Retina (tissue), 1 donor: ENCODE results near the gene RHBDL1.

ENCODE experiments used
- DNase-seq: peaks from one replicate; pipeline ENCODE4 v3.0.0-alpha.2; 2016

The RHBDL1 gene

DNA sequence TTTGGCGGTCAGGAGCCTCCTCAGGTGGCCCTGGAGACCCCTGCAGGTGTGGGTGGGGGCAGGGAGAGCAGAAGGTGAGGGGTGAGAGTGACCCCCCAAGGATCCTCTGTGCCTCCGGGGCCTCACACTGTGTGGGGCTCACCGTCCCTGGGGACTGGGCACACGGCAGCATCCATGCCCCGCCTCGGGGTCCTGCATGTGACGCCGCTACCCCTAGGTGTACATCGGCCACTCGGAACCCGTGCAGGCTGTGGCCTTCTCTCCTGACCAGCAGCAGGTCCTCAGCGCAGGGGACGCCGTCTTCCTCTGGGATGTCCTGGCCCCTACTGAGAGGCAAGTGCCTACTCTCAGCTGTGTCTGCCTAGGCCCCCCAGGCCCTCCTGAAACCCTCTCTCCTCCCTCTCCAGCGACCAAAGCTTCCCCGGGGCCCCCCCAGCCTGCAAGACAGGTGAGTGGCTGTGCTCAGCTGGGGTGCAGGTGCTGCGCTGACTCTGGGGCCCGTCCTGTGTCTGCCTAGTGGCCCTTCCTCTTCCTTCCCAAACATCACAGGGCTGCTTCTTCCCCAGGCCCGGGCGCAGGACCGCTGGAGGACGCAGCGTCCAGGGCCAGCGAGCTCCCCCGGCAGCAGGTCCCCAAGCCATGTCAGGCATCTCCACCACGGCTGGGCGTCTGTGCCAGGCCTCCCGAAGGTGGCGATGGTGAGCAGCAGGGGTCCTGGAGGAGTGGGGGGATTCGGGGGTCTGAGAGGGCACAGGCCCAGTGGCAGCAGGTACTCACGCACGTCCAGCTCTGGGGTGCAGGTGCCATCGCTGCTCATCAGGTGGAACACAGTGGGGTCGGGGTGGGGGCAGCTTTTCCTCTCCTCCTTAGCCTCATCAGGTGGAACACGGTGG lies 16.5 kb upstream of the RHBDL1 start:
- no peak for DNase-seq

DNA sequence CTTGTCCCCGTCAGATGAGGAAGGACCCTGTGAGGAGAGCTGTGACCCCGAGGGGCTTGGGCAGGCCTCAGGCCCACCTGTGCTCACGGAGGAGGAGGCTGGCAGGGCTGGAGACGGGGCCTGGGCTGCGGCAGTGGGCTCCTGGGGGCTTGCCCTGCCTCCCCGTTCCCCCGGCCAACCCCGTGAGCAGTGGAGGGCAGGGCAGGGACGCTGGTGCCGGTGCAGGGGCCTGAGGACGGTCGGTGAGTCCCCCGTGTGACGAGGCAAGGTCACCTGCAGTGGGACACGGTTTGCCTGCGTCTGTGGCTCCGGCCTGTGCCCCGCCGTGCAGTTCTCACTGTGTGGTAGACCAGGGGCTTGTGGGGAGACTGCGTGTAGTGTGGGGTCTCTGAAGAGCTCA lies 15.9 kb upstream of the RHBDL1 start:
- DNase-seq, result no peak

DNA sequence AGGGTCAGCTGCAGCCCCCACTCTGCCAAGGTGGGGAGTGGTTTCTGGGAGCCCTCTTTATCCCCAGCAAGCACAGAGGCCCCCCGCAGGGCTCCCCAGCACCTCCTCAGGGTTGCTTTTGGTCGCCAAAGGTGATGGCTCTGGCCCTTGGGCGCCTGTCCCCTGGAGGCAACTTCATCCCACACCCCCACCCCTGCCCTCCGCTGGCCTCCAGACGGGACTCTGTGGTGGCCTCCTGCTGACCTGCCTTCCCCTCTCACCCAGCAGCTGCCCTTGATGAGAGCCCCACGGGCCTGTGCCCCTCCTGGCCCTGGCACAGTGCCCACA lies 15.4 kb upstream of the RHBDL1 start:
- no peak for DNase-seq

DNA sequence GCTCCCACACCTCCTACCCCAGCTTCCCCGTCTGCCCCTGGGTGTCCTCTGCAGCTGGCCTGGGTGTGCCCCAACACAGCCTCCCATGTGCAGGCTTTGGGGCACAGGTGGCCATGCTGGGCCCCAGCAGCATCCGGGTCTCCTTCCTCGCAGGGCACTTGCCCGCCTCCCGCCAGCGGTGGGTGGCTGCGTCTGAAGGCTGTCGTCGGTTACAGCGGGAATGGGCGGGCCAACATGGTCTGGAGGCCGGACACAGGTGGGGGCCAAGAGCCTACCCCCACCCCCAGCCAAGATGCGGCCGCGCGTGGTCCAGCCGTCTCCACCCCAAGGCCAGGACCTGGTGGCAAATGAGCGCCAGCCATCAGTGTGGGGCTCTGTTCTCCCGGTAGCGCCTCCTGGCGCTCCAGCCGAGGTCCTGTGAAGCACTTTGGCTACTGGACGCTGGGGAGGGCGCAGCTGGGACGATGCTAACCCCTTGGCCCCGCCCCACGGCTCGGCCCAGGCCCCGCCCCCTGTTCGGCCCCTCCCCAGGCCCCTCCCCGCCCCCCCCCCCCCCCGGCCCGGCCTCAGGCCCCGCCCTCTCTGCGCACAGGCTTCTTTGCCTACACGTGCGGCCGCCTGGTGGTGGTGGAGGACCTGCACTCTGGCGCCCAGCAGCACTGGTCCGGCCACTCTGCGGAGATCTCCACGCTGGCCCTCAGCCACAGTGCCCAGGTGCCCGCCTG lies 14.8 kb upstream of the RHBDL1 start:
- DNase-seq, result peak; percentile 85

DNA sequence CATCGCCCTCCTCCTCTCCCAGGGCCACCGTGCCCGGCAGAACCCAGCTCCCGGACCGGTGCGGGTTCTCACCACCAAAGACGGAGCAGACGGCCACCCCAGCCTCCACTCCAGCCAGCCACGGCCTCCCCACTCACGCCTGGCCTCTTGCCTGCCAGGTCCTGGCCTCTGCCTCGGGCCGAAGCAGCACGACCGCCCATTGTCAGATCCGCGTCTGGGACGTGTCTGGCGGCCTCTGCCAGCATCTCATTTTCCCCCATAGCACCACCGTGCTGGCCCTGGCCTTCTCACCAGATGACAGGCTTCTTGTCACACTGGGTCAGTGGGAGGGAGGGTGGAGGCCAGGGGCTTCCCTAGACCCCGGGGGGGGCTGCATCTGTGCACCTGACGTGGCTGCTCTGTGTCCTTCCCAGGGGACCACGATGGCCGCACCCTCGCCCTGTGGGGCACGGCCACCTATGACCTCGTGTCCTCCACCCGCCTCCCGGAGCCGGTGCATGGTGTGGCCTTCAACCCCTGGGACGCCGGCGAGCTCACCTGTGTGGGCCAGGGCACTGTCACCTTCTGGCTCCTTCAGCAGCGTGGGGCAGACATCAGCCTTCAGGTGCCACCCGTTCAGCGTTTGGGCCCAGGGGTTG lies 14.2 kb upstream of the RHBDL1 start:
- peak; percentile 69 for DNase-seq

DNA sequence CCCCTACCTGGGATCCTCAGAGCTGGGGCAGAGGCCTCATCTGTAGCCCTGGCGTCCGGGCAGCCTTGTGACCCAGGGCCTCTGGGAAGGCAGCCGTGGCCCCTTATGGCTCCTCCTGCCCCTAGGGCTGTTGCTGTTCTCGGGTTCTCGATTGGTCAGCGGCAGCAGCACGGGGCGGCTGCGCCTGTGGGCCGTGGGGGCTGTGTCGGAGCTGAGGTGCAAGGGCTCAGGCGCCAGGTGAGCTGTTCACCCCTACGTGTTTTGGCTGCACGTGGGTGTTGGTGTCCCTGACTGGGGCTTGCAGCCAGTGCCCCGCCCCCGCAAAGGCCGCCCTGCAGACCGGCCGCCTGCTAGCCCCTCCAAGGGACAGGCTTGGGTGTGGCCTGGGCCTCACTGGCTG lies 13.4 kb upstream of the RHBDL1 start:
- DNase-seq, result no peak

DNA sequence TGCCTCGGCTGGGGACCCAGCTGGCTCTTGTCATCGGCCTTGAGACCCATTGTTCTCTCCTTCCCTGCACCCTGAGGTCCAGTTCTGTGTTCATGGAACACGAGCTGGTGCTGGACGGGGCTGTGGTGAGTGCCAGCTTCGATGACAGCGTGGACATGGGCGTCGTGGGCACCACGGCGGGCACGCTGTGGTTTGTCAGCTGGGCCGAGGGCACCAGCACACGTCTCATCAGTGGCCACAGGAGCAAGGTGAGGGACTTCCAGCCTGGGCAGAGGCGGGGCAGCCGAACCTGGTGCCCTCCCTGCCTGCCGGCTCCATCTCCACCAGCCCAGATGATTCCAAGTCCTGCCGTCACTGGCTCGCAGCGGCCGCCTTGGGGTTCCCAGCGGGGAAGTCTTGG lies 12.9 kb upstream of the RHBDL1 start:
- DNase-seq, result no peak

DNA sequence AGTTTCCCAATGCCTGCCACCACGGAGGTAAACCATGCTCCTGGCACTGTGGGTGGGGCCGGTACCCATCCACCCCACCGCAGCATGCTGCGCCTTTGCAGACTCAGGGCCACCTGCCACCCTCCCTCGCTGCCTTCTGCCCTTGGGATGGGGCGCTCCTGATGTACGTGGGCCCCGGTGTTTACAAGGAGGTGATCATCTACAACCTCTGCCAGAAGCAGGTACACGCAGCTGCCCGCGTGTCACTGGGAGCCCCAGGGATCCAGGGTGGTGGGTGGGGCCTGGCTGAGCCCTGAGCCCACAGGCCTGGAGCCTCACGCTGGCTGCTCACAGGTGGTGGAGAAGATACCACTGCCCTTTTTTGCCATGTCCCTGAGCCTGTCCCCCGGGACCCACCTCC lies 8.9 kb upstream of the RHBDL1 start:
- DNase-seq, result no peak

DNA sequence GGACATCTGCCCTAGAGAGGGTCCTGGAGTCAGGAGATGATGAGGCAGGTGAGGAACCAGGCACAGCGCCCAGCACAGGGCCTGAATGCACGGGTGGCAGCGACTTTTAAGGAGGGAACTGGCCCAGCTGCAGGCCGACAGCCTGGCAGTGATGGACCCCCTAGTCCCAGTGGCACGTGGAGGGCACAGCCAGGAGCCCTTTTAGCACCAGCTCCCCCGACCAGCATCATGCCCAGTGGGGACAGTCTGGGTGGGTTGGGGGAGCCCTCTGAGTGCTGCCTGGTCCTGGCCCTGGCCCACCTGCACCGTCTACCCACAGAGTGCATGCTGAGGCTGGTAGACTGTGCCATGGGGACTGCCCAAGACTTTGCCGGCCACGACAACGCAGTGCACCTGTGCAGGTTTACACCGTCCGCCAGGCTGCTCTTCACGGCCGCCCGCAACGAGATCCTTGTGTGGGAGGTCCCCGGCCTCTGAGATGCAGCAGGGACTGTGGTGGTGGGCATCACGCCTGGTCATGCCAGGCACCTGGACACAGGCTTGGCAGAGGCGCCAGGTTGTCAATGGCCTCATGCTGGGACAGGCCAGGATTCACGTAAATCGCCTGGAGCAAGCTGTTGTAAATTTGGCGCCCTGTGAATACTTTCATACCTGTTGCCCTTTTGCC lies 8.2 kb upstream of the RHBDL1 start:
- no peak for DNase-seq

DNA sequence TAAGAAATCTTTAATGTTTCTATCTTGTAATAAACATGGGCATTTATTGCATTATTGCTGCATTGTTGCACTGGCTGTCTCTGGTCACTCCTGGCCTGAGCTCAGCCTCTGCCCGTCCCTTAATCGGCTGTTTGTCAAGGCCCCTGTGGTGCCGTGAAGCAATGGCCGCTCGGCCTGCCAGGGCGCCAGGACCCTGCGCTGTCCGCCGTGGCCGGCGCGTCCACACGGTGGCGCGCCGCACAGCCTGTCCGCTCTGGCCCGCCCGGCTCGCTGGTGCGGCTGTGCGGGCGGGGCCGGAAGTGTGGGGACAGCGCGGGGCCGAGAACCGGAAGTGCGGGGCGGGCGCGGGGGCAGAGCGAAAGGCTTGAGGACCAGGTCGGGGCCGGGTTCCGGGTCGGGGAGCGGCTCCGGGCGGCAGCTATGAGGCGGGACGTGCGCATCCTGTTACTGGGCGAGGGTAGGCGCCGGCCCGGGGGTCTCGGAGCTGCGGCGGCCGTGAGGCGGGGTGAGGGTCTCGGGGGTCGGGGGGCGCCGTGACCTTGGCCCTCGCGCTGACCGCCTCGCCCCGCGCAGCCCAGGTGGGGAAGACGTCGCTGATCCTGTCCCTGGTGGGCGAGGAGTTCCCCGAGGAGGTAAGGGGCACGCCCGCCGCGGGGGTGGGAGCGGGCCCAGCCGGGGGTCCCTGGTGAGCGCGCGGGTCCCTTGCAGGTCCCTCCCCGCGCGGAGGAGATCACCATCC lies 7.5 kb upstream of the RHBDL1 start, which contains the start of gene RHOT2:
Gene RHOT2, plus strand, starts transcription at position 353 of the 739 bp plus-strand sequence. Its CDS starts 68 bp downstream, at position 421.
- peak; percentile 88 for DNase-seq

DNA sequence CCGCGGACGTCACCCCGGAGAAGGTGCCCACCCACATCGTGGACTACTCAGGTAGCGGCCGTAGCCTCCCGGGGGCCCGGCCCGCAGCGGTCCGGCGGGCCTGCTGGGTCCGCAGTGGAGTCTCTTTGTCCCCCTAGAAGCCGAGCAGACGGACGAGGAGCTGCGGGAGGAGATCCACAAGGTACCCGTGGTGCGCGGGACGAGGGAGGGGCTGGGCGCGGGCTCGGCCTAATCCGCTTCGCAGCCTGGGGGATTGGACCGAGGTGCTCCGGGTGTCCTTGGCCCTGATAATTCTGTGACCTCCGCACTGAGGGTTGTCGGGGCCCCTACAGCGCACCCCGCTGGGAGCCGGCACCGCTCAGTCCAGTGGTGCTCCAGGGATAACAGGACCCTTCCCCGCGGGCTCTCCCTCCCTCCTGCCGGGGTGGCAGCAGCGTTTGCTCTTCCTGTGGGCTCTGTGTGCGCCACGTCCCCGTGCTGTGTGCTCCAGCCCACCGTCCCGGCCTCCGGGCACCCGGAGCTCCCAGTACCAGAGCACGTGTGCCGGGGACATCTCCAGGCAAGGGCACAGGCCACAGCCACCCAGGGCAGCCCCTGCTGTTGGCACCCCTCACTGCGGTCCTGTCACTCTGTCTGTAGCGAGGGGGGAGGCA lies 6.8 kb upstream of the RHBDL1 start:
- no peak for DNase-seq

DNA sequence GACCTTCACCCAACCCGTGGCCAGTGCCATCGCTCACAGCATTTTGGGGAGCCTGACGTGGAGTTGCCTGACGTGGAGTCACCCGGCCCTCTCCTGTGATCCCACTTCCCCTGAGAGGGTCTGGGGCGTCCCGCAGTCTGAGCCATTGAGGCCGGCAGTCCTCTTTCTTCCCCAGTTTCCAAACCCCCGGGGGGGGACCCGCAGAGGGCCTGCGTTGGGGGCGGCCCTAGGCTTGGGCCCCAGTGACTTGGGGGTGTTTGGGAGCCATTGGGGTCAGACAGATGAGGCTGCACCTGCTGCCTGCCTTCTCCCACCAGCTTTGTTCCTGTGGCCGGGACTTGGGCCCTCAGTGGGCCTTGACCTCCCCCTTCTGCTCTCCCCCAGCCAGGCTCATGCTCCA lies 5.8 kb upstream of the RHBDL1 start:
- no peak for DNase-seq

DNA sequence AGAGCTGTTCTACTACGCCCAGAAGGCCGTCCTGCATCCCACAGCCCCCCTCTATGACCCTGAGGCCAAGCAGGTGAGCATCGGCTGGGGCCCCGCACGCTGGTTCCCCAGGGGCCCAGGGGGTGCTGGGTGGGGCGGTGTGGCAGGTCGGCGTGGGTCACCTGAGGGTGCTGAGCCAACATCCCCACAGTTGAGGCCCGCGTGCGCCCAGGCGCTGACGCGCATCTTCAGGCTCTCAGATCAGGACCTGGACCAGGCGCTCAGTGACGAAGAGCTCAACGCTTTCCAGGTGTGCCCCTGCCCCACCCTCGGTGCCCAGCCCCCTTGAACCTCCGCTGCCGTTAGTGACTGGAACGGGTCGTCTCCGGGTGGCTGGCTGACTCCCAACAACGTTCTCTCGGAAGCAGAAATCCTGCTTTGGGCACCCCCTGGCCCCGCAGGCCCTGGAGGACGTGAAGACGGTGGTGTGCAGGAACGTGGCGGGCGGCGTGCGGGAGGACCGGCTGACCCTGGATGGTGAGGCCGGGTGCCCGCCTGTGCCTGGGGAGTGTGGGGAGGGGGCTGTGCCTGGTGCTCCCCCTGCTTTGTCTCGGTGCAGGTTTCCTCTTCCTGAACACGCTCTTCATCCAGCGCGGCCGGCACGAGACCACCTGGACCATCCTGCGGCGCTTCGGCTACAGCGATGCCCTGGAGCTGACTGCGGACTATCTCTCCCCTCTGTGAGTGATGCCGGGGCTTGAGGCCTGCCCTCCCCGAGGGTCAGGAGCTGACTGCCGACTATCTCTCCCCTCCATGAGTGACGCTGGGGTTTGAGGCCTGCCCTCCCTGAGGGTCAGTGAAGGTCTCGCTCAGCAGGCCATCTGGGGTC lies 4.8 kb upstream of the RHBDL1 start:
- no peak for DNase-seq

DNA sequence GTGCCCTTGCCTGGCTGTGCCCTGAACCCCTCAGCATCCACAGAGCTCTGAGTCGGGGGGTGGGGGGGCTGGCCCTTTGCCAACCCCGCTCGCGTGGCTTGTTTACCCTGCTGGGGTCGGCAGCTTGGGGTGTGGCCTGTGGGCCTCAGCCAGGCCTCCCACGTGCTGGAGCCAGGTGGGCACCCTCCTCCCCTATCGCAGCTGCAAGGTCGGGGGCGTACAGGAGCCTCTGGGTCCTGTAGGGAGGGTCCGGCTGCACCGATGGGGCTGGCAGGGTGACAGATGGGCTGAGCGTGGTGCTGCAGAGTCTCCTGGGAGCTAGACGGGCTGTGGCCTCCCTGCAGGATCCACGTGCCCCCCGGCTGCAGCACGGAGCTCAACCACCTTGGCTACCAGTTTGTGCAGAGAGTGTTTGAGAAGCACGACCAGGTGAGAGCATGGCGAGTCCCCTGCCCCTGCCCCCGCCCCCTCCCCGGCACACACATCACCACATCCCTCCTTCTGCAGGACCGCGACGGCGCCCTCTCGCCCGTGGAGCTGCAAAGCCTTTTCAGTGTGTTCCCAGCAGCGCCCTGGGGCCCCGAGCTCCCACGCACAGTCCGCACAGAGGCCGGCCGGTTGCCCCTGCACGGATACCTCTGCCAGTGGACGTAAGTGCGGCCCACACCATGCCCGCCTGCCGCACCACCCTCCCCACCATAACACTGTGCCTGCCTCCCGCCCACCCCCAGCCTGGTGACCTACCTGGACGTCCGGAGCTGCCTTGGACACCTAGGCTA lies 3.9 kb upstream of the RHBDL1 start:
- DNase-seq, result no peak

DNA sequence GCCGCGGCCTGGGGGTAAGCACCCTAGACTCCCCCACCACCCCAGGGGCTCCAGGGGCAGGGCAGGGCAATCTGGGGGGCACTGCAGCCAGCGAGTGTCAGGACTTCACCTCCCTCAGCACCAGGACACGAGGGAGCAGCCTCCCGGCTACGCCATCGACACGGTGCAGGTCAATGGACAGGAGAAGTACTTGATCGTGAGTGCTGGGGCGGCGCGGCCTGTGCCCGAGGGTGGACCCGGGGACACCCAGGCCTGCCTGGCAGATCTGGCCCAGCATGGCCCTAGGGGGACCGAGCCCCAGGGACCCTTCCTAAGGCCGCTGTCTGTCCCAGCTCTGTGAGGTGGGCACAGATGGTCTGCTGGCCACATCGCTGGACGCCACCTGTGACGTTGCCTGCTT lies 3.1 kb upstream of the RHBDL1 start:
- no peak for DNase-seq

DNA sequence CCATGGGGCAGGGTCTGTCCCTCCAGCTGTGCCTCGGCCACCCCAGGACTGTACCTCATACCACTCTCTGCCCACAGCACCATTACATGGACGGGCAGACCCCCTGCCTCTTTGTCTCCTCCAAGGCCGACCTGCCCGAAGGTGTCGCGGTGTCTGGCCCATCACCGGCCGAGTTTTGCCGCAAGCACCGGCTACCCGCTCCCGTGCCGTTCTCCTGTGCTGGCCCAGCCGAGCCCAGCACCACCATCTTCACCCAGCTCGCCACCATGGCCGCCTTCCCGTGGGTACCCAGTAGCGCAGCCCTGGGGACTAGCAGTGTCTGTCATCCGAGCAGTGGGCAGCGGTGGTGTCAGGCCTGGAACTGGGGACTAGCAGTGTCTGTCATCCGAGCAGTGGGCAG lies 2.6 kb upstream of the RHBDL1 start:
- DNase-seq, result no peak

DNA sequence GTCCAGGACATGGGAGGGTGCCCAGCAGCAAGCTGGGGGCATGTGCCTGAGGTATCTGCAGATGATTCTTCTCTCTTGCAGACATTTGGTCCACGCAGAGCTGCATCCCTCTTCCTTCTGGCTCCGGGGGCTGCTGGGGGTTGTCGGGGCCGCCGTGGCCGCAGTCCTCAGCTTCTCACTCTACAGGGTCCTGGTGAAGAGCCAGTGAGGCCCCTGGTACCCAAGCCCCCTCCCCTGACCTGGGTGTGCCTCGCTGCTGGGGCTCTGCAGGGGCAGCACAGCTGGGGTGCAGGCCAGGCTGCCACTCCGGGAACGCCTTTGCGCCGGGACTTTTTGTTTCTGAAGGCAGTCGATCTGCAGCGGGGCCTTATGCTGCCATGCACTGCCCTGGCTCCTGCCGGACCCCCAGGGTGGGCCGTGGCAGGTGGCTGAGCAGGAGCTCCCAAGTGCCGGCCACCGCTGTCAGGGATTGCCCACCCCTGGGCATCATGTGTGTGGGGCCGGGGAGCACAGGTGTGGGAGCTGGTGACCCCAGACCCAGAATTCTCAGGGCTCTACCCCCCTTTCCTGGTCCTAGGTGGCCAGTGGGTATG lies 2.0 kb upstream of the RHBDL1 start:
- no peak for DNase-seq

DNA sequence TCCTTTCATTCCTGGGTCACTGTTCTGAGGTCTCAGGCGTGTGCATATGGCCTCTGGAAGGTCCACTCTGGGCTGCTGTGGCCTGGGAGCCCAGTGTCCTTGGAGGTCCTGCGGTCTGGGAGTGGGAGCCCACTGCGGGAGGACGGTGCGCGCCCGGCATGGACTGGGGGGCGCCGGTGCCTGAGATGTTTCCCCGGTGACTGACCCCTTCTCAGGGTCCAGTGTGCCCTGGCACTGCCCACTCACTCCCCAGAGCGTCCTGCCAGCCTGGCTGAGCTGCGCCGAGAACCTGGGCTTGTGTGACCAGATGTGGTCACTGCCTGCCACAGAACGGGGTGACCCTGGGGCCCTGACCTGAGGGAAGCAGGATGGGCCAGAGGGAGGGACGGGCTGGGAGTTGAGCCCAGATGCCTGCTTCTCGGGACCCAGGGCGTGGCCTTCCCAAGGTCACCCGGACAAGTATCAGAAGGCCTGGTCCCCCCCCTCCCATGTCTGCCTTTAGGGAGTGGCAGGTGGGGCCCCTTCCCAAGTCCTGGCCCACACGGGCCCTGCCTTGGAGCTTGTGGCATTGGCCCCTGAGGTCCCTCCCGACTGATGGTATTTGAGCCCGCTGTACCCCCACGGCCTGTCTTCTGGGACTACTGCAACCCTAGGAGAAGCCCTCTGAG lies 1.1 kb upstream of the RHBDL1 start:
- no peak for DNase-seq

DNA sequence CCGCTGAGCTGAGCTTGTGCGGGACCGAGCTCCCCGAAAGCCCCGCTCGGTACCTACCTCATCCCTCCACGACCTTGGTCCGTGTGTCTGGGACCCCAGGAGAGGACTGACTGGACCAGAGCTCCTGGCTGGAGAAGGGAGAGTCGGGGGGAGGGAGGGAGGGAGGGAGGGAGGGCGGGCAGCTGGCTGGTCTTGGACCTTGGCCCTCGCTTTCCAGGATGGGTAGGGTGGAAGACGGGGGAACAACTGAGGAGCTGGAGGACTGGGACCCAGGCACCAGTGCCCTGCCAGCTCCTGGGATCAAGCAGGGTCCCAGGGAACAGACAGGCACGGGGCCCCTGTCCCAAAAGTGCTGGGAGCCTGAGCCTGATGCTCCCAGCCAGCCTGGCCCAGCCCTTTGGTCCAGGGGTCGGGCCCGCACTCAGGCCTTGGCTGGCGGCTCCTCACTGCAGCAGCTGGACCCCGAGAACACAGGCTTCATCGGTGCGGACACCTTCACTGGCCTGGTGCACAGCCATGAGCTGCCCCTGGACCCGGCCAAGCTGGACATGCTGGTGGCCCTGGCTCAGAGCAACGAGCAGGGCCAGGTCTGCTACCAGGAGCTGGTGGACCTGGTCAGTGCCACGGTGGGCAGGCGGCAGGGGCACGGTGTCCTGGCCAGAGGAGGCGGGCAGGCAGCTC lies 553 bp downstream of the RHBDL1 start:
- DNase-seq, result no peak
